A673 (cell line): Measurements from ENCODE around the gene TIGAR. TPM values are rescaled to one million over a fixed set of nuclear protein-coding genes. Genes with fewer than 3 reads are reported as not detected.

Source experiments
- BruUV-seq: library from RNA; stranded (reverse); fragments of 400-500 nt; replicated peaks from 2 replicates; lab custom pipeline; 2021; lab: Mats Ljungman, UMichigan
- CTCF ChIA-PET: fragments of 300-600 bp; sonication (Branson Sonifier 250); formaldehyde crosslinking; loops from one replicate; lab custom pipeline; 2022; ENCODE audit warnings: antibody characterized with exemption; lab: Charles Lee
- POLR2A ChIA-PET: fragments of 300-600 bp; sonication (Branson Sonifier 250); formaldehyde crosslinking; loops from one replicate; lab custom pipeline; 2022; ENCODE audit warnings: antibody characterized with exemption; ENCODE audit not compliant: low non-redundant PET; lab: Charles Lee
- DNase-seq: peaks from one replicate; pipeline ENCODE4 v3.0.0-alpha.2; 2015; ENCODE audit warnings: low spot score
- H3K27ac ChIP-seq: fragments of 200-600 bp; sonication (generic); 2 replicates; pipeline ENCODE4 v1.5.1; 2016; ENCODE audit warnings: mixed run types, low read depth, mild to moderate bottlenecking, mixed read lengths, antibody characterized with exemption, low read length; ENCODE audit not compliant: poor library complexity, severe bottlenecking
- H3K27me3 ChIP-seq: fragments of 200-600 bp; sonication (generic); replicated peaks from 2 replicates; pipeline ENCODE4 v1.6.1; 2017; ENCODE audit warnings: mixed run types, low read depth, mild to moderate bottlenecking, mixed read lengths, antibody characterized with exemption, low read length; ENCODE audit not compliant: insufficient read depth, poor library complexity
- H3K36me3 ChIP-seq: fragments of 200-600 bp; sonication (generic); 2 replicates; pipeline ENCODE4 v1.6.1; 2016; ENCODE audit warnings: mixed run types, mild to moderate bottlenecking, mixed read lengths, antibody characterized with exemption, low read length; ENCODE audit not compliant: insufficient read depth, poor library complexity, severe bottlenecking
- H3K4me1 ChIP-seq: fragments of 200-600 bp; sonication (generic); 2 replicates; pipeline ENCODE4 v1.6.1; 2017; ENCODE audit warnings: mixed run types, mild to moderate bottlenecking, mixed read lengths, antibody characterized with exemption, low read length; ENCODE audit not compliant: insufficient read depth, poor library complexity, severe bottlenecking
- H3K4me3 ChIP-seq: fragments of 200-600 bp; sonication (generic); 2 replicates; pipeline ENCODE4 v1.5.1; 2016; ENCODE audit warnings: low read depth, mixed run types, mild to moderate bottlenecking, mixed read lengths, low read length; ENCODE audit not compliant: poor library complexity, severe bottlenecking
- H3K9me3 ChIP-seq: fragments of 200-600 bp; sonication (generic); 2 replicates; pipeline ENCODE4 v1.6.1; 2016; ENCODE audit warnings: mixed run types, low read depth, mild to moderate bottlenecking, mixed read lengths, antibody characterized with exemption, low read length; ENCODE audit not compliant: poor library complexity, severe bottlenecking
- CTCF ChIP-seq: fragments of 300-800, 200-600 bp; sonication (generic); conservative IDR thresholded peaks from 2 replicates; pipeline ENCODE4 v1.5.1; 2017; ENCODE audit warnings: low read depth, mild to moderate bottlenecking, antibody characterized with exemption, low read length, moderate library complexity, mixed read lengths
- EZH2 ChIP-seq: fragments of 200-600 bp; sonication (generic); IDR thresholded peaks from 2 replicates; pipeline ENCODE4 v1.6.1; 2017; ENCODE audit warnings: borderline replicate concordance, low read depth, mild to moderate bottlenecking, mixed read lengths, antibody characterized with exemption, low read length; ENCODE audit not compliant: poor library complexity, severe bottlenecking
- intact Hi-C: fragments of 100-400 bp; cut with micrococcal nuclease; formaldehyde crosslinking; loops from one replicate; pipeline ENCODE4 v1.10.0; 2022; ENCODE audit not compliant: unreplicated experiment
- total RNA-seq: library from RNA; stranded (reverse); gene quantifications from 2 replicates; pipeline ENCODE4 v1.2.3, GENCODE V29; 2021

Gene TIGAR
- total RNA-seq, 1 experiment from 2014 or later, result 15.5 TPM

GRCh38 chr12:4283512-4284255 lies 37.3 kb upstream of the TIGAR start:
- intact Hi-C loops, result no loop called here
- no peaks in the 10 kb centered on the region for H3K4me1 ChIP-seq
- POLR2A ChIA-PET, result no interaction called here
- BruUV-seq, result no TSS peak
- no peak overlapping the region for H3K4me3 ChIP-seq
- CTCF ChIA-PET, result no interaction called here
- TF ChIP-seq CTCF (no peak), EZH2 (no peak)
- no peaks in the 10 kb centered on the region for H3K36me3 ChIP-seq
- no peak overlapping the region for H3K27ac ChIP-seq
- peaks cover 5% of the 10 kb centered on the region for H3K27me3 ChIP-seq
- no peaks in the 10 kb centered on the region for H3K9me3 ChIP-seq
- no peak for DNase-seq

GRCh38 chr12:4284306-4284705 lies 36.7 kb upstream of the TIGAR start:
- Histone ChIP-seq H3K4me1 (no peaks in the 10 kb centered on the region), H3K27me3 (no peaks in the 10 kb centered on the region), H3K36me3 (no peaks in the 10 kb centered on the region), H3K9me3 (no peaks in the 10 kb centered on the region), H3K4me3 (no peak overlapping the region), H3K27ac (no peak overlapping the region)
- ChIA-PET CTCF (no interaction called here), POLR2A (no interaction called here)
- TF ChIP-seq EZH2, result no peak
- TF ChIP-seq CTCF, result no peak
- BruUV-seq, result no TSS peak
- DNase-seq, result no peak
- intact Hi-C loops, result no loop called here

GRCh38 chr12:4285070-4285469 lies 35.9 kb upstream of the TIGAR start:
- no peak for DNase-seq
- Histone ChIP-seq H3K4me1 (no peaks in the 10 kb centered on the region), H3K9me3 (no peaks in the 10 kb centered on the region), H3K4me3 (no peak overlapping the region), H3K27me3 (no peaks in the 10 kb centered on the region), H3K27ac (no peak overlapping the region), H3K36me3 (no peaks in the 10 kb centered on the region)
- intact Hi-C loops, result no loop called here
- TF ChIP-seq CTCF (no peak), EZH2 (no peak)
- no TSS peak for BruUV-seq
- ChIA-PET CTCF (interaction anchor here (1.2 kb wide), 1 partner anchor 8 kb away, joined by 3 read pairs; no protein-coding TSS in a partner anchor), POLR2A (no interaction called here)
